SHP77 (cell line): ENCODE results near the gene ZNF526.

ENCODE experiments used
- DNase-seq, 2 experiments: peaks; one replicate each; lab custom pipeline; 2025; lab: John Stamatoyannopoulos, UW

The ZNF526 gene, protein sequence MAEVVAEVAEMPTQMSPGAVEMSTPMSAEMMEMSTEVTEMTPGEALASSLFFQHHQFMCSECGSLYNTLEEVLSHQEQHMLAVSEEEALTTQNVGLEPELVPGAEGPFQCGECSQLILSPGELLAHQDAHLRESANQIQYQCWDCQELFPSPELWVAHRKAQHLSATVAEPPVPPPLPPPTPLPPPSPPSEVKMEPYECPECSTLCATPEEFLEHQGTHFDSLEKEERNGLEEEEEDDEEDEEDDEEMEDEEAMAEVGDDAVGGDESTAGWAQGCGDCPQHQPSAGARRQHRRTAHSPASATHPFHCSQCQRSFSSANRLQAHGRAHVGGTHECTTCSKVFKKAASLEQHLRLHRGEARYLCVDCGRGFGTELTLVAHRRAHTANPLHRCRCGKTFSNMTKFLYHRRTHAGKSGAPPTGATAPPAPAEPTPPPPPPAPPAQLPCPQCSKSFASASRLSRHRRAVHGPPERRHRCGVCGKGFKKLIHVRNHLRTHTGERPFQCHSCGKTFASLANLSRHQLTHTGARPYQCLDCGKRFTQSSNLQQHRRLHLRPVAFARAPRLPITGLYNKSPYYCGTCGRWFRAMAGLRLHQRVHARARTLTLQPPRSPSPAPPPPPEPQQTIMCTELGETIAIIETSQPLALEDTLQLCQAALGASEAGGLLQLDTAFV

GRCh38 chr19:42219812-42220750 lies at the start of gene ZNF526:
Gene ZNF526 (plus strand): TSS chr19:42220312. CDS start chr19:42224404, 4,092 bp downstream.
- peak; percentile 96 for DNase-seq

GRCh38 chr19:42170715-42171114 lies 49.4 kb upstream of the ZNF526 start:
- DNase-seq, result no peak

- peak in 1 of 2 experiments; percentile 48 for DNase-seq
Observed at GRCh38 chr19:42172261-42172660, 47.9 kb upstream of the ZNF526 start.

DNA sequence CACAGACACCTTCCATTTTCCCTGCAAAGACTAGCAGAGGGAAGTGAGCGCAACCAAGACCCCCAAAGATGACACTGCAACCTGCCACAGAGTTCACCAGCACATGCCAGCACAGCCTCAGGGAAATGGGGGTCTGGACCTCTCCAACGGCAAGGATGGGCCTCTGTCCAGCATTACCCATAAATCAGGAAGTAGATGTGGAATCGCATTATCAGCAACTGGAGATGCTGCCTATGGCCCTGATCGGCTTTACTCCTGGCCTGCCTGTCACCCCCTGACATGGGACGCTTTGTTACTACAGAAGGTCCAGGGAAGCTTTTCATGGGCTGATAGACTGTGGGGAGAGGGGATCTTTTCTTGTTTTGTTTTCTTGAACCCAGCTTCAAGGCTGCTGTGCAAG lies 46.4 kb upstream of the ZNF526 start:
- no peak for DNase-seq

DNA sequence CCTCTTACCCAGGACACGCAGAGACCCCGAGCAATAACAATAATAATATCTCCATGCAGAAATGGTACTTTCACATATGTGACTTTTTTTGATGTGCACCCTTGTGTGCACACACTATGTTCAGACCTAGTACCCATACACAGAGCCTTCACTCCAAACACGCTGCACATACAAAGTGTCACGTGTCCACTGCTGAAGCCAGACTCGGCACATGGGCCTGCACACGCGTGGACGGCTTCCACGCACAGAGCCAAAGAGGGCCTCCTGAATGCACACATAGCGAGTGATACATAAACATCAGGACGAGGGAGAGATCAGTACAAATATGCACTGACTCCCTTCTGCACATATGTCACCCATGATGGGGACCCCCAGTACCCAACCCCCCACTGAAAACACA lies 45.9 kb upstream of the ZNF526 start:
- DNase-seq, result no peak

DNA sequence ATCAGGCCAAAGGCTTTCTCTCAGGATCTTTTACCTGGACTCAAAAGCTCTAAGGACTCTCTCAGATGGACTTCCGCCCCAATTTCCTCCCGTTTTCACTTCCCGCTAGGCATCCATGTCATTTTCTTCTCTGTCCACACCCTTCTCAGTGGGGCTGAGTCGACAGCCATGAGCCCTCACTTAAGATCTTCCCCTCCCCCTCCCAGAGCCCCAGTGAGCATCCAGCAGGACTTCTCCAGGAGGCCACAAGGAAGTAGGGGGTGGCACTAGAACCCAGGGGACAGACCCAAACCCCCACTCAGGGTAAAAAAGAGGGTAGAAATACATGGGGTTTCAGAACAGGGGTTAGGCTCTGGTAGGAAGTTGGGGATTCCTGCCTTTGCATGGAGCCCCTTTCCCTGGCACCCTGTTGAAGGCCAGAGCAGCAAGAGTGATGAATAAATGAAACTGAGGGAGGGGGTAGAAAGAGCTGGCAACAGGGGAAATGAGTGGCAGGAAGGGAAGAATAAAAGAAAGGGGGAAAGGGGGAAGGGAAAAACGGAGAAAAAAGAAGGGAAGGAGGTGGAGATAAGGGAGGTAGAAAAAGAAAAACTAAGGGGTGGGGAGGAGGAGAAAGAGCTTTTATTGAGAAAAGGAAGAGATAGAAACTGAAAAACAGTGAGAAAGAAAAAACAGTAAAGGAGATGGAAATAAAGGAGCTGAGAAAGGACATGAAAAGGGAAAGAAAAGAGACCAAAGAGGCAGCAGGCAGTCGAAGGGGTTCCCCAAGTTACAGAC lies 45.0 kb upstream of the ZNF526 start:
- no peak for DNase-seq

- DNase-seq, result no peak
Observed at GRCh38 chr19:42175952-42176648, 44.0 kb upstream of the ZNF526 start.

DNA sequence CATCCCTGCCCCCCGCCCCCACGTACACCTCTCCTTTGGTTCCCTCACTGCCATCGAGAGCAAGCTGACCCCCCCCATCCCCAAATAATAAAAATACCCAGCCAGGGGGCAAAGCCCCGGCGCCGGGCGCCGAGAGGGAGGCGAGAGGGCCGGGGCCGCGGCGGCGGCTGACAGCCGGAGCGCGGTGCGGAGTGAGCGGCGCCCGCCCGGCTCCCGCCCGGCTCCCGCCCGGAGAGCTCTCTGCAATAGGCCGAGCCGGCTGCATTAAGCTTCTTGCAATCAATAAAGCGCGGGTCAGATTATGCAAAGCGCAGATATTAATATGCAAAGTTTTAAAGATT lies 43.5 kb upstream of the ZNF526 start:
- DNase-seq, result no peak

- DNase-seq, result peak; percentile 76 to 89
Observed at GRCh38 chr19:42176990-42177685, 43.0 kb upstream of the ZNF526 start.

DNA sequence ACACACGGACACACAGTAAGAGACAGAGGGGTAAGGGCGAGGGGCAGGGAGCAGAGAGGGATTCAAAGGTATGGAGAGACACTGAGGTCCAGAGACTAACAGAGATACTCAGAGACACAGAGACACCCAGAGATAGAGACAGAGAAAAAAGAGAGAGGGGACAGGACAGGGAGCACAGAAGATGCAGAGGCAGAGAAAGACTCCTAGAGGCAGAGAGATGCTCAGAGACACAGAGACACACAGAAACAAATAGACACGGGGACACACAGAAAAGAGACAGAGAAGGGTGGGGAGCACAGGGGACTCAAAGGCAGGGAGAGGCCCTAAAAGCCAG lies 42.5 kb upstream of the ZNF526 start:
- no peak for DNase-seq

DNA sequence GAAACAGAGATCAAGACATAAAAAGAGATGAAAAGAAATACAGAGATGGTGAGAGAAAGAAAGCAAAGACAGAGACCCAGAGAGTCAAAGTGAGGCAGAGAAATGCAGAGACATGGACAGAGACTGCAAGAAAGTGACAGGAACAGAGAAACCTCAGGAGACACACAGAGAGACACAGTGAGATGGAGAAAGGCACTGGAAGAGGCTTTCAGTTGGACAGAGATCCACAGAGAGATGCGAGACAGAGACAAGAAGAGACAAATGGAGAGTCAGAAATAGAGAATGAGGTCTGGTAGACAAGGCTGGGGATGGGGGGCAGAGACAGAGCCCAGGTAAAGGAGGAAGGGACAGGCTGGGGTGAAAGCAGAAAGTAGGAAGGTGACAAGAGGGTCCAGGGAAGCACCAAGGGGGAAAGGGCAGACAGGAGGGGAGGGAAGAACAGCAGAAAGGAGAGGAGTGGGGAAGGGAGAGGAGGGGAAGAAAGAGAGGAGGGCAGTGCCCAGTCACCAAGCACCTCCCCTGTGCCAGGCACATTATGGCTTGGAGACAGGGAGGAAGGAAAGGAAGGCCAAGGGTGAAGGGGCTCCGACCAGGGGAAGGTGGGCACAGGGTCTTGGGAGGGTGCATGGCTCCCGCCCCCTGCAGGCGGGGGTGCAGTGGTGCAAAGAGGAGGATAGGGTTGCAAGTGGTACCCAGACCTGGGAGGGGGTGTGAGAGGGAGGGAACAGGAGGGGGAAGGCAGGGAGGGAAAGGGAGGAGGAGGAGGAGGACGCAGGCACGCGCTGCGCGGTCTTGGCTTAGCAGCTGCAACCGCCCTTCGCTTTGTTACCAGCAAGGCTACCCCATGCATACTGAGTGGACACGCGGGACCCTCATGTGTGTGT lies 41.1 kb upstream of the ZNF526 start:
- DNase-seq, result no peak

GRCh38 chr19:42184401-42184861 lies 35.7 kb upstream of the ZNF526 start:
- peak; percentile 68 to 80 for DNase-seq

GRCh38 chr19:42185277-42185676 lies 34.8 kb upstream of the ZNF526 start:
- DNase-seq, result no peak

GRCh38 chr19:42188665-42189064 lies 31.4 kb upstream of the ZNF526 start:
- DNase-seq, result no peak

DNA sequence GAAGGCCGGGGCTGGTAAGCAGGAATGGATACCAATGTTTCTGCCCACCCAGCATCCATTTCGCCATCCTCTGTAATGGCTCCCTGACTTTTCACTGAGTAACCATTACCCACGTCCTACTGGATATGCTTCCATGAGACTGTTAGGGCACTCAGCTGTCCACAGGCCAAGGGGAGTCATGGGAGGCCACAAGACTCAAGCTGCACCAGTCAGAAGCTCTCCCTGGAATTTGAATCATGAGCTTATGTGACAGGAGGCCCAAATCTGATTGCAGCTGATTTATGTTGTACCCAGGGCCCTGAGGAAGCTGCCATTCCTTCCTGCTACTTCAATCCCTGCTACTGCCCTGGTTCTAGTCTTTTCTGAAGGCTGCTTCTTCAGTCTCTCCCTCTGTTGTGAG lies 31.0 kb upstream of the ZNF526 start:
- DNase-seq, result no peak

GRCh38 chr19:42191330-42191729 lies 28.8 kb upstream of the ZNF526 start:
- DNase-seq, result no peak

GRCh38 chr19:42191855-42192254 lies 28.3 kb upstream of the ZNF526 start:
- DNase-seq, result peak; percentile 31 to 36

DNA sequence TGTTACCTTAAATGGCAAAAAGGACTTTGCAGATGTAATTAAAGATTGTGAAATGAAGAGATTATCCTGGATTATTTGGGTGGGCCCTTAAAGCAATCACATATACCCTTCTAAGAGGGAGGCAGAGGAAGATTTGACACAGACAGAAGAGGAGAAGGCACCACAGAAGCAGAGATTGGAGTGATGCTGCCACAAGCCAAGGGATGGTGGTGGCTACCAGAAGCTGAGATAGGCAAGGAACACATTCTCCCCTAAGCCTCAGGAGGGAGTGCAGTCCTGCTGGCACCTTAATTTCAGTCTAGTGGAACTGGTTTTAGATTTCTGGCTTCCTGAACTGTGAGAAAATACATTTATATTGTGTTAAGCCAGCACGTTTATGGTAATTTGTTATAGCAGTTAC lies 26.8 kb upstream of the ZNF526 start:
- no peak for DNase-seq

- no peak for DNase-seq
Observed at GRCh38 chr19:42193706-42194105, 26.4 kb upstream of the ZNF526 start.
